Omental fat pad (tissue), 4 donors: Measurements from ENCODE around the gene NPB. TPM values are rescaled to one million over a fixed set of nuclear protein-coding genes. Genes with fewer than 3 reads are reported as not detected.
"Not testable (repeated sequence)": the region's sequence is repeated elsewhere in the genome, so short reads cannot be mapped to it uniquely, and the experiment has no call there.

Experiments used
- ATAC-seq: fragments of 150-250 bp; one replicate; pipeline ENCODE4 v1.9.1; 2016; ENCODE audit warnings: mild to moderate bottlenecking, moderate library complexity; ENCODE audit not compliant: low FRiP score
- DNase-seq: peaks from one replicate; pipeline ENCODE4 v3.0.0-alpha.2; 2019; ENCODE audit warnings: low spot score
- total RNA-seq, 4 donors: library from RNA; depleted of rRNA; stranded (reverse); fragments of >200 nt; gene quantifications; one replicate each; pipeline ENCODE4 v1.1.0, GENCODE V29; 2016
- TF ChIP-seq, protein P1 (sequence below), 3 donors: fragments of 450-650 bp; IDR thresholded peaks; one replicate each; pipeline ENCODE4 v1.5.1; 2016 to 2017; ENCODE audit warnings: antibody characterized with exemption in 3 of 3, mild to moderate bottlenecking in 3 of 3, moderate library complexity in 2 of 3

NPB gene
- total RNA-seq, 4 donors from 2014 or later, result 1.4 TPM; not detected in 3

DNA sequence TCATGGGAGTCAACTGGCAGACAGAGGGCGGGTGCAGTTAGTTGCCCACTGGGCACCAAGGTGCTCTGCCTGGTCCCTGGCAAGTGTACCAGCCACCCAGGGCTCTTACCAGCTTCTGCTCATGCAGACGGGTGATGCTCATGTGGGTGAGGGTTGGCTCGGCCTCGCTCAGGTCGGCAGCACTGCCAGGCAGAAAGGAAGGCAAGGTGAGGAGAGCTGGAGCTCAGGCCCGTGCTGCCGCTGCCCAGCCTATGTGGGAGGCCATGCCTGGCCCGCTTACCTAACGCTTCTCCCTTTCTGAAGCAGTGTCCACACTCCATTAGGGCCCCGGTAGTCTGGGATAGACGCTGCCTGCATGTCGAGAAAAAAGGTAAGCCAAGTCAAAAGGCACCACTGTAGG is 13.3 kb downstream of the NPB start:
- ATAC-seq (no peak), DNase-seq (no peak)
- TF ChIP-seq, protein P1, sequence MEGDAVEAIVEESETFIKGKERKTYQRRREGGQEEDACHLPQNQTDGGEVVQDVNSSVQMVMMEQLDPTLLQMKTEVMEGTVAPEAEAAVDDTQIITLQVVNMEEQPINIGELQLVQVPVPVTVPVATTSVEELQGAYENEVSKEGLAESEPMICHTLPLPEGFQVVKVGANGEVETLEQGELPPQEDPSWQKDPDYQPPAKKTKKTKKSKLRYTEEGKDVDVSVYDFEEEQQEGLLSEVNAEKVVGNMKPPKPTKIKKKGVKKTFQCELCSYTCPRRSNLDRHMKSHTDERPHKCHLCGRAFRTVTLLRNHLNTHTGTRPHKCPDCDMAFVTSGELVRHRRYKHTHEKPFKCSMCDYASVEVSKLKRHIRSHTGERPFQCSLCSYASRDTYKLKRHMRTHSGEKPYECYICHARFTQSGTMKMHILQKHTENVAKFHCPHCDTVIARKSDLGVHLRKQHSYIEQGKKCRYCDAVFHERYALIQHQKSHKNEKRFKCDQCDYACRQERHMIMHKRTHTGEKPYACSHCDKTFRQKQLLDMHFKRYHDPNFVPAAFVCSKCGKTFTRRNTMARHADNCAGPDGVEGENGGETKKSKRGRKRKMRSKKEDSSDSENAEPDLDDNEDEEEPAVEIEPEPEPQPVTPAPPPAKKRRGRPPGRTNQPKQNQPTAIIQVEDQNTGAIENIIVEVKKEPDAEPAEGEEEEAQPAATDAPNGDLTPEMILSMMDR (IDR thresholded peaks at IDR 0.05), result no peak

- TF ChIP-seq, protein P1 (IDR thresholded peaks at IDR 0.05), result no peak
- DNase-seq (no peak), ATAC-seq (no peak)
Observed at GRCh38 chr17:81916234-81917001, 14.4 kb downstream of the NPB start.

DNA sequence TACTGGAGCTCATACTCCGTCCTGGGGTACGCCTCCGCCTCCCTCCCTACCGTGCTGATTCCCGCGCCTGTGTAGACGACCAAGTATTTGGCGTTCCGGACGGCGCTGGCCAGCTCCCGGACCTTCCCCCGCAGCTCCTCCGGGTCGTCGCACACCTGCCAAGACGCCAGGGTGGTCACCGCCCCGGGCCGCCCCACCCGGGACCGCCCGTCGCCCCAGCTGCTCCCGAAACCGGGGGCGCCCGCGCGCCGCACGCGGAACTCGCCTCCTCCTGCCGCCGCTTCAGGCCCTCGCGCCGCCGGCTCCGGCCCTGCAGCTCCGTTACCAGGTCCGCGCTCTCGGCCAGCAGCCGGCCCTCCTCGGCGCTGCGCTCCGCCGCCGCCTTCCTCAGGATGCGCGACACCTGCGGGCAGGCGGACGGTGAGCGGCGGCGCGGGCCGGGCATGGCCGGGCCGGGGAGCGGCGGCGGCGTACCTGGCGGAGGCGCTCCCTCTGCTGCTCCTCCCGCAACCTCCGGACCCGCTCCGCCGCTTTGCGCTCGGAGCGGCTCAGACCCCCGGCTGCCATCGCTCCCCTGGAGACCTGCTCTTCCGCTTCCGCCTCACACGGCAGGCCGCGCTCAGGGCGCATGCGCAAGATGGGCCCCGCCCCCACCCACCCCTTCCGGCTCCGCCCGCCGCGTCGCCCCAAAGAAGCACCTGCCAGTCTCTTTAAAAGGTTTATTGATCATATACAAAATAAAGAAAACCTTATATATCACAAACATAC is 15.7 kb downstream of the NPB start, which contains the start of gene SIRT7:
Gene SIRT7, minus strand, starts transcription at position 612 of the 768 bp plus-strand sequence. Its CDS starts 45 bp downstream, at position 567.
- TF ChIP-seq, protein P1 (IDR thresholded peaks at IDR 0.05), result no peak
- no peak for DNase-seq
- ATAC-seq, result peak; percentile 41

- not testable (repeated sequence) for DNase-seq
- peak; percentile 3 for ATAC-seq
Observed at GRCh38 chr17:81918333-81918669, 16.3 kb downstream of the NPB start.

- TF ChIP-seq, protein P1 (IDR thresholded peaks at IDR 0.05), result no peak
- no peak for DNase-seq
- ATAC-seq, result no peak
Observed at GRCh38 chr17:81918832-81919545, 17.0 kb downstream of the NPB start.

- TF ChIP-seq, protein P1 (IDR thresholded peaks at IDR 0.05), result no peak
- DNase-seq (no peak), ATAC-seq (no peak)
Observed at GRCh38 chr17:81920612-81921536, 18.8 kb downstream of the NPB start.
